GM19240 (cell line): ENCODE data around the gene C17orf67.
"Not testable (repeated sequence)": the region's sequence is repeated elsewhere in the genome, so short reads cannot be mapped to it uniquely, and the experiment has no call there.

Experiments used
- DNase-seq: peaks from one replicate; pipeline ENCODE4 v3.0.0; 2011; ENCODE audit warnings: low spot score; ENCODE audit not compliant: insufficient read length

The C17orf67 gene

DNA sequence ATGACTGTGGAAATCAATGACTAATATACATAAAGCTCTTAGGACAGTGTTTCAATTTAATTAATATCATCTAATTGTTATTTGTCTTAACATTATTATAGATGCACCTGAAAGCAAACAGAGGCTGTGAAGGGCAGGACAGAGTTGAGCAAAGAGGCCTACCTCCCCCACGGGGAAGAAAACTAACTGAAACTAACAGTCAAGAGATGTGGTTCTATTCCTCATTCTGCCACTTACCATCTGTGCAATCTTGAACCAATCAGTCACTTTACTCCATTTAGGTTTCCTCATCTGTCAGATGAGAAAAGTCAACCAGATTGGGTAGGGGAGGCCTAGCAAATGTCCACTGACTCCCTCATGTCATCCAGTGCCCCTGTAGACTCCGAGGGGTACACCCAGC, 59.1 kb downstream of the C17orf67 start:
- no peak for DNase-seq

DNA sequence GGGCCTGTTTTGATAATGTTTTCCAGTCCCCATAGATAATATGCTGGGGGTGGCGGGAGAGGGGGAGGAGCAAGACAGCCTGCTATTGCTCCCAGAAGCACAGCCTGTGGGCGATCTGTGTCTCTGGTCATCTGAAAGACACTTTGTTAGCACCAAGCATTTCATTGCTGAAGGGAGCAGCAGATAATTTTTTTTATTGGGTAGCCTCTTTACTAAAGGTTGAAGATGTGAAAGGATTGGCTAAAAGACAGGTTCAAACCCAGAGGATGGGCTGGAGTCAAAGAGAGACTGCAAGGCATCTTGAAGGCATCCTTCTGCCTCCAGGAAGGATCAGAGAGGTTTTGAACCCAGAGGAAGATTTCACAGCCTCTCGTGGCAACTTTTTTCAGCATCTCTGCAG, 60.6 kb downstream of the C17orf67 start:
- DNase-seq = no peak

DNA sequence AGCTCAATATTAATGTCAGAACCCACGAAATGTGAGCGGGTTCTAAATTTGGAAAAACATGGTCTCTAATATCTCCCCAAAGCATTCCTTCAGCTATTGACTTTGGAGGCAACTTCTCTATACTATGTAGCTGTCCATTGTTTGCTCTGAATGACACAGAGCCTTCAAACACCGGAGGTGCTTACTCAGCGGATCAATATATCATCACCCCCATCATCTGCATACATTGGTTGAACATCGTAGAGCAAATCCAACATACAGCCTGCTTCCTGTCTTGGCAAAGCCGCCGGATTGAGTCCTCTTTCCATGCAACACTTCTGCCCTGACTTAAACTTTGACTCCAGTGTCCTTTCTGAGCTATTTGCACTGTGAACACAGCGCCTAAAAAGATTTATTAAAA, 61.3 kb downstream of the C17orf67 start:
- DNase-seq = no peak

DNA sequence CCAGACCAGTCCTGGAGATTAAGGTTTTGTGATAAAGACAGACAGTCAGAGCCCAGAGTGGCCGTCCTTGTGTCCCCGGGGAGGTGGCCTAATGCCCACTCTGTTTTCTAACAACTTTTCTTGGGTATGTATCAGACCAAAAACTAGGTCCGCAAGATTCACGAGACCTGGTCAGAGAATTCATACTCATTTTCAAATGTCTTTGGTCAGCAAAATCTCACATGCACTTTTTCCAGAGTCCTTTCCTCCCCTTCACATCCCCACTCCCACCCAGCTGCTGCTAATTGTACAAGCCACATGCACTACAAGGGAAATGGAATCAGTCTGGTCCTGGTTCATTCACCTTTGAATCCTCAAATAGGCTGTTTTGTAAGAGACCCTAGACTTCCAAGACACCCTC, 61.7 kb downstream of the C17orf67 start:
- no peak for DNase-seq

DNA sequence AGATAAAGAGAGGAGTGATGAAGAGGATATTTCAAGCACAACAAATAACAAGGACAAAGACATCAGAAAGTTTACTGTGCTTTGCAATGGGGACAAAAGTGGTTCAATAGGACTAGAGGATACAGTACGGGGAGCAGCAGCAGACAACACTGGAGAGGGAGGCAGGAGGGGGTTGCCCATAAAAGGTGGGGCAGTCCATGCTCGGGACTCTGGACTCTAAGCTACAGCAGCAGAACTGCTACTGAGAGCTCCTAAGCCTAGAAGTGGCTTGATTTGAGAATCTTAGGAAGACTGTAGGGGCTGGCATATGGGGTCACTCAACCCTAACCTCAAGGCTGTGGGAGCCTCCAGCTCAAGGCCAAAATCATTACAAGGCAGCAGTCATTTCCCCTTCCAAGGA, 62.2 kb downstream of the C17orf67 start:
- no peak for DNase-seq

DNA sequence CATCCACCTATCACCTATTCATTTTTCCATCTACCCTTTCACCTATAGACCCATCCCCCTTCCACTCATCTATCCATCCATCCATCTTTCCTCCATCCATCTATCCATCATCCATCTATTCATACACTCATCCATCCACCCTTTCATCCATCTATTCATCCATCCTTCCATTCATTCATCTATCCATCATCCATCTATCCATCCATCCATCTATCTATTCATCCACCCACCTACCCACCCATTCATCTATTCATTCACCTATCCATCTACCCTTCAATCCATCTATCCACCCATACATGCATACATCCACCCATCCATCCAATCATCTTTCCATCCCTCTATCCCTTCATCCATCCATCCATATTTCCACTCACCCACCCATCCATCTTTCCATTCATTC, 63.3 kb downstream of the C17orf67 start:
- DNase-seq = no peak

DNA sequence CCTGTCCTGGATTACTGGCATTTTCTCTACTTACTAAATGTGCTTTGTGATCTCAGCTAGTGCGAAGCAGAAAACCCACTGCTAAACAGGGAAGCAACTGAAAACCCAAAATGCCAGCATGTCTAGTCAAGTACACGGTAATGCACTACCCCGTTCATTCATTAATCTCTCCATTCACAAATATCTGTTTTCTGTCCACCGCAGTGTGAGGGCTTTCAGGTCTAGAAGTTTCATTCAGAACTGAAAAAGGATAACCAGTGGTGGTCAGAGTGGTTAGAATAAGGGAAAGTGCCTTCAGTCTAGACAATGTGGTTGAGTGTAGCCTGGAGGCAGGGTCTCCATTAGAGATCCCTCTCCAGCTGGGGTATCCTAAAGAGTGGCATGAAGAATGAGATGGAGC, 68.3 kb downstream of the C17orf67 start:
- DNase-seq = no peak

DNA sequence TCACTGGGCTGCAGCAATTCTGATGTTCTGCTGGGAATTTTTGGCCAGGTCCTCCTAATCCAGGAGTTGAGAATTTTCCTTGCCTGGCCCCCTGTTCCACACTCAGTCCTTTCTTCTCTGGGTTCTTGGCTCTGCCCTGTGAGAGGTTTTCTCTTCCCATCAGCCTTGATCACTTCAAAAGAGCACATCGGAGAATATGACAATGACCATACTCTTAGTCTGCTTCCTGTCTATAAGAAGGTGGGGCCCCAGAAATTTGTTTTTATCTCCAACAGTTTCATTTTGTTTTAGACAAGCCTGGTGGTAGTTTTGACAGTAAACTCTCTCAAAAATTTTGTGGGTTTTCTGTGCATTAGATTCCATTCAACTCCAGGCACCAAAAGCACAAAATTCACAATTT, 70.7 kb downstream of the C17orf67 start:
- no peak for DNase-seq

DNA sequence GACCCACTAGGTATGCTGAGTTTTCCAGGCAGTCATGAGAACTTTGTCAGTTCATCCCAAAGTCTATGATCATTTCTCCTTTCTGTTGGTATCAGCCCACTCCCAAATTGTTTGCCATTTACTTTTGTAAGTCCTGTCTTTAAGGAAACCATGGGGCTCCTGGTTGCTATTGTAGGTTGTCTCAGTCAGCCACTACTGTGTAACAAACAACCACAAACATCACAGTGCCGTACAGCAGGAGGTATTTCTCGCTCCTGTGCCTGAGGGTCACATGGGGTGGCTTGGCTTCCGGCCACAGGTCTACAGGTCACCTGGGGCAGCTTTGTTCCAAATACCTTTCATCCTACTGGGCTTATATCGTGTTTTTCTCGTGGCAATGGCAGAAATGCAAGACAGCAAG, 71.6 kb downstream of the C17orf67 start:
- no peak for DNase-seq

DNA sequence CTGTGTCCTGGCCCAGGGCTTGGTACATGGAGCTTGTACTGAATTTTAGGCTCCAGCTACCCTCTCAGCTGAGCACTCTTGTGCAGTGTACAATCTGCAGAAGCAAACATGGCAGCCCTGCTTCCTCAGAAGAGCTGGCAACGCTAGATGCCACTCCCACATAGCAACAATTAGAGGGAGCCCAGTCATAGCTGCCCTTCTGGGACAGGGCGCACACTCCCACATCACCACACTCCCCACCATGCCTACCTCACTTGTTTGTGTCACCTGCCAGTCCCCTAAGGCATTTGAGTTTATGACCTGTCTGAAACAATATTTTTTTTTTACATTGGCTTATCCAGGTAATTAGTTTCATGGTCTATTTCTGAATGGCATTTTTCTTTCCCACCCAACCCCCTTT, 72.3 kb downstream of the C17orf67 start:
- no peak for DNase-seq

DNA sequence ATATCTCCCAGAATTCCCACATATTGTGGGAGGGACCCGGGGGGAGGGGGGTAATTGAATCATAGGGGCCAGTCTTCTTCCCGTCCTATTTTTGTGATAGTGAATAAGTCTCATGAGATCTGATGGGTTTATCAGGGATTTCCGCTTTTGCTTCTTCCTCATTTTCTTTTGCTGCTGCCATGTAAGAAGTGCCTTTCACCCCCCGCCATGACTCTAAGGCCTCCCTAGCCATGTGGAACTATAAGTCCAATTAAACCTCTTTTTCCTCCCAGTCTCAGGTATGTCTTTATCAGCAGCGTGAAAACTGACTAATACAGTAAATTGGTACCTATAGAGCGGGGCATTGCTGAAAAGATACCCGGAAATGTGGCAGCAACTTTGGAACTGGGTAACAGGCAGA, 76.1 kb downstream of the C17orf67 start:
- not testable (repeated sequence) for DNase-seq

DNA sequence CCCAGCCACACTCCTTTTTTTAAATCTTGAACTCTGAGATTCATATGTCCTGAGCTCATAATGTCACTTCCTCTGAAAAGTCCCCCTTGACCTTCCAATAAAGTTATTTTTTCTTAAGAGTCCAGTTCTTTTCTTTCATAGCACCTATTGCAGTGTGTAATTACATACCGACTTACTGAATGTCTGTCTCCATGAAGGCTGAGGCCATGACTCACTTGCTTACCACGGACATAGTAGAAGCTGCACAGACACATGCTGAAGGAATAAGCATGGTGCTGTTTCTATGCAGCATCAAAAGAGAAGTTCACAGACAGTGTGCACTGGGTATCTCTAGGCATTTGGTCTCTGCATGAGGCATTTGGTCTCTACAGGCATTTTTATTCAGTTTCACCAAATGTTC, 77.2 kb downstream of the C17orf67 start:
- DNase-seq = no peak

DNA sequence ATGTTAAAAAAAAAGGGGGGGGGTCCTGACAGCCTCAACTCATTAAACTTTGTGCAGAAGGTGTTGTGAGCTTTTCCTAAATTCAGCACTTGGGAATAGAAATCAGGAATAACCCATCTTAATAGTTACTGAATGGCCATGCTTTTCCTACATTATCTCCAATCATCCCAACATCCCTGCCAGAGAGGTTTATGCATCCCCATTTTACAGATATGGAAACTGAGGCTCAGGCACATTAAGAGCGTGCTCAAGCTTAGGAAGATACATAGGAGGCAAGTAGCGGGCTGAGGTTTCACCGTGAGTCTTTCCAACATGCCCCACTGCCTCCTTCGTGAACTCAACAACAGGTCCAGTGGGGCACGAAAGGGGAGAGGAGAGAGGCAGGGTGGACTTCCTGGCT, 78.4 kb downstream of the C17orf67 start:
- no peak for DNase-seq

DNA sequence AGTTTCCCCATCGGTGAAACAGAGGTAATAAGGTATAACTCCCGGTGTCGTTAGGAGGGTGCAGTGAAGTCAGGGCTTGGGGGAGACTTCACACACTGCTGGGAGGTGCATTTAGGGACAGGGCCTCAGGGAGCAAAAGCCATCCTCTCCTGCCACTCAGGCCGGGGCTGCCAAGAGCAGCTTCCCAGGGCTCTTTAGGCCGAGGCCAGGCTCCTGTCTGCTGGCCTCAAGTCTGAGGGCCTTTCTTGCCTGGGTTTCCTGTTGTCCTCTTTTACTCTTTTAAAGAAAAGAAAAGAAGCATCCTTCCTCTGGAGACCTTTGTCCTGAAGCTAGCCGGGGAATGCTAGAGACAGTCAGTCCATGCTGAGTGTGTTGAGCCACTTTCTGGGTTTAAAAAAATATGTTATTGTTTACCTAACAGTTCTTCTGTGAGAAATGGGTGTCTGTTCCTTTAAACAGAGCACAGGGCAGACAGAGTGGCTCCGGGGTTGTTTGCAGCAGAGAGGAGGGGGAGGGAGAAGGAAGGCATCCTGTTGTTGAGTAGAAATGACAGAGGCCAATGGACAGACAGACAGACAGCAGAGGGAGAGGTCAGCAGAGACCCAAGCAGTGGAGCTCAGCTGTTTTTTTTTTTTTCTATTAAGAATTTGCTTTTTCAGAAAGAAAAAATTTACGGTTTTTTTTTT, 79.1 kb downstream of the C17orf67 start:
- DNase-seq = no peak

DNA sequence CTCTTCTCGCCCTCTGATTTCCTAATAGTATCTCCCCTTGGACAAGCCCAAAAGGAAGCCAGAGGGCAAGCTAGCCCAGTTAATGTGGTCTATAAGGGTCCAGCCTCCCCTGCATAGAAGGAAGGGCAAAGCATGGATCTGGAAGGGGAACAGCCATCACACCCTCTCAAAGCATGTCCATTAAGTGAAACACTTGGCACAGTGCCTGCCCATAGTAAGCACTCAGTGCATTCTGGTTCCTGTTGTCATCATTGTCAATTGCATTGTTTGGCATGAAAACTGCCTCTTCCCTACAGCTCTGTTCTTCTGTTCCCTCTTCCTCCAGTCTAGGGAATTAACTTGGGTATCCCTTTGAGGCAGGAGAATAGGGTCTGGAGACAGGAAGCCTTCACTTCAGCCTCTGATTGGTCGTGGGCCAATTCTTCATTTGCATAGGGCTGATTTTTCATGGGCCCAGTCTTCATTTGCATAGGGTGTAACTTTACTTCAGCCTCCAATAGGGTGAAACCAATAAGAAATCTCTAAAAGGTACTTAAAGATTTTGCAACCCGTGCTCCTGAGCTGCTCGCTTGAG, 81.4 kb downstream of the C17orf67 start:
- no peak for DNase-seq

DNA sequence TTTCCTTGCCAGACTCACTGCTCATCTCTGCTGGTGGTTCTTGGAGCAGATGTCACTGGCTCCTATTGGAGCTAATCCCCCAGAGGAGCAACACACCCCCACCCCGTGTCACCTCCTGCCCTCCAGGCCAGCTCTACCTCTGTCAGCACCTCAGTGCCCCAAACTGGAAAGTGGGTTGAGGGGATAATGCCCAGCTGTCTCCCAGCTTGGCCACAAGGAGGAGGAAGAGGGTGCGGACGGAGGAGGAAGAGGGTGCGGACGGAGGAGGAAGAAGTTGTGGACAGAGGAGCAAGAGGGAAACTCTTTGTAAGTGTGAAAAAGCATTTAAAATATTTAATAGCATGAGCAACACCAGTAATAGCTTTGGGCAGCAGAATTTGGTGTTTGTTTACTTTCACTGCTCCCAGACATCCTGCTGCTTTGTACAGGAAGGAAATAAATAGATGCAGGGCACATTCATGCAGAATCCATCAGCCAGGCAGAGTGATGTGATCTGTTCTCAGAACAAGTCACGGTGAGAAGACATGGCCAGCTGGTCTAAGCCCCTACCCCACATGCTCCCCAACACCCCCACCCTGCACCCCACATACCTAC, 82.5 kb downstream of the C17orf67 start:
- no peak for DNase-seq

DNA sequence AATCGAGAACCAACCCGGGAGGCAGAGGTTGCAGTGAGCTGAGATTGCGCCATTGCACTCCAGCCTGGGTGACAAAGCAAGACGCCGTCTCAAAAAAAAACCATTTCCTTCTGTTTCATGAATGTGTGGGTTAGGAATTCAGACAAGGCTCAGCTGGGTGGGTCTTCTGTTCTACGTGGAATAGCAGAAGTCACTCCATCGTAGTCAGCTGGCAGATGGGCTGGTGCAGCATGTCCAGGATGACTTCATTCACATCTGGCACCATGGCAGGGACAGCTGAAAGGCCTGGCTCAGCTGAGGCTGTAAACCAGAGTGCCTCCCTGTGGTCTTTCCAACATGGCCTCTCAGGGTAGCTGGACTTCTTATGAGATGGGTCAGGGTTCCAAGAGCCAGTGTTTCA, 89.0 kb downstream of the C17orf67 start:
- no peak for DNase-seq

DNA sequence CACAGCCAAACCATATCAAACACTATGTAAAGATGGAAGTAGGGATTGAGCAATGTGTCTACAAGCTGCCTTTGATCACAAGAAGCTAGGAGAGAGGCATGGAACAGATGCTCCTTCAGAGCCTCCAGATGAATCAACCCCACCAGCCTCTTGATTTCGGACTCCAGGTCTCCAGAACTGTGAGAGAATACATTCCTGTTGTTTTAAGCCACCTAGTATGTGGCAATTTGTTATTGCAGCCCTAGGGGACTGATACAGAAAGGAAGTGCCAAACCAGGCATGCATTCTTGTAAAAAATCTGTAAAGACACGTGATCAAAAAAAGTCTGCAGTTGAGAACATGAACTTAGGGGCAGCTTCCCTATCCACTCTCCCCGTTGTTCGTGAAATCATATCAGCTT, 91.1 kb downstream of the C17orf67 start:
- DNase-seq = no peak
